Esophagus (tissue), 2 donors: Measurements from ENCODE around the gene DOCK1. TPM values are rescaled to one million over a fixed set of nuclear protein-coding genes. Genes with fewer than 3 reads are reported as not detected.

Experiments
- H3K27ac ChIP-seq, 2 donors: one replicate each; pipeline ENCODE4 v1.5.1; 2013; ENCODE audit warnings: low read depth in 2 of 2, mild to moderate bottlenecking in 2 of 2, inconsistent platforms in 1 of 2, low read length in 1 of 2, moderate library complexity in 1 of 2
- H3K27me3 ChIP-seq, 2 donors: one replicate each; pipeline ENCODE4 v1.6.1; 2013; ENCODE audit warnings: low read length in 2 of 2, control low read depth in 1 of 2, mild to moderate bottlenecking in 1 of 2; ENCODE audit not compliant: insufficient read depth in 2 of 2, control insufficient read depth in 1 of 2
- H3K36me3 ChIP-seq, 2 donors: one replicate each; pipeline ENCODE4 v1.6.1; 2013; ENCODE audit warnings: low read length in 1 of 2; ENCODE audit not compliant: control insufficient read depth in 2 of 2, insufficient read depth in 2 of 2
- H3K4me1 ChIP-seq, 2 donors: one replicate each; pipeline ENCODE4 v1.6.1; 2013; ENCODE audit warnings: low read length in 1 of 2; ENCODE audit not compliant: control insufficient read depth in 2 of 2, insufficient read depth in 2 of 2
- H3K4me3 ChIP-seq, 2 donors: one replicate each; pipeline ENCODE4 v1.5.1; 2013; ENCODE audit warnings: low read length in 2 of 2, mild to moderate bottlenecking in 2 of 2, low read depth in 1 of 2, moderate library complexity in 1 of 2
- H3K9me3 ChIP-seq, 2 donors: one replicate each; pipeline ENCODE4 v1.6.1; 2013; ENCODE audit warnings: mild to moderate bottlenecking in 2 of 2, low read depth in 1 of 2, low read length in 1 of 2, moderate library complexity in 1 of 2; ENCODE audit not compliant: control insufficient read depth in 2 of 2, insufficient read depth in 1 of 2
- WGBS, 2 donors: extraction: QIAGEN DNeasy Blood & Tissue Kit; methylation state at CpG; one replicate each; pipeline ENCODE4 v1.1.7; 2013; 5-methylcytosine and 5-hydroxymethylcytosine counted together
- polyA plus RNA-seq, 2 donors: library from polyadenylated mRNA; stranded (reverse); fragments of 200-250 nt; gene quantifications; one replicate each; pipeline ENCODE4 v1.2.3, GENCODE V29; 2013
- donor health status: healthy with polysubstance abuse.
- donor health status: Bipolar disorder and iron deficiency.

Gene DOCK1
- polyA plus RNA-seq, 2 donors = 11.4 to 17.5 TPM

DNA sequence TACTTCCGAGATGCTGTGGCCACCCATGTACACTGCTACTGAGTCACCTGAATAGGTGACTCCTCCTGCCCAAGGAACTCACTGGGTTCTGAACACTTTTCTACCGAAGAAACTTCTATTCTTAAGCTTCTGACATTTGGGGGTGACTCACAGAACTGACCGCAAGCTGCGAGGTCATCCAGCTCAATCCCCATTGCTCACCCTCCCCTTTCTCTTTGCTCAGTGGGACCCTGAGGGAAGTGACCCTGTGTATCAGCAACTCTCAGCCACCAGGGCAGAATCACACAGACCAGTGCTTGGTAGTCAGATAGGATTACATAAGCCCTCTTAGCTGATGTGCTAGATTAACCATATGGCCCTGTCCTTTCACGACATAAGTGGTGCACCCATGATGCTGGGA lies 244.9 kb downstream of the DOCK1 start:
- whole genome bisulfite sequencing, 2 donors = 91 to 96% methylated on average over 5 of the region's 5 CpGs

DNA sequence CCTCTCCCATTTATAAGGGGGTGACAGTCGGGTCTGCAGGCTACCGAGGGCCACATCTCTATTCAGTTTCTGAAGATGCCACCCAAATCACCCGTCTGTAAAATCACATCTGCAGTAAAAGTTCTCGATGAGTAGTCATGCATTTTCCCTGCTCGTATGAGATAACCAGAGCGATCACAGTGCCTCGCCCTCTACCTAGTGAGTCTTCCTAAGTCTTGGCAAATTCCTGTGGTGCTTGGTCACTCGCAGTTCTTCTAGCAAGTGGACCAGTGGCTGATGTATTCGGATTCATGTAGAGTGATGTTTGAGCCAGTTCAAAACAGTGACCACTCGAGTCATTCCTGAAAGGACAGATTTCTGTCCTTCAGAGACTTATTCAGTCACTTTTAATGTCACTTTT lies 246.3 kb downstream of the DOCK1 start:
- H3K4me3 ChIP-seq = no peak overlapping the region
- WGBS, 2 donors = 92 to 95% methylated on average over 10 of the region's 10 CpGs
- no peak overlapping the region for H3K27ac ChIP-seq
- H3K4me1 ChIP-seq = no peaks in the 10 kb centered on the region
- H3K36me3 ChIP-seq = no peaks in the 10 kb centered on the region
- no peaks in the 10 kb centered on the region for H3K9me3 ChIP-seq
- no peaks in the 10 kb centered on the region for H3K27me3 ChIP-seq

More for the DNA sequence above, 244.9 kb downstream of the DOCK1 start:
- H3K9me3 ChIP-seq = no peaks in the 10 kb centered on the region
- no peak overlapping the region for H3K27ac ChIP-seq
- H3K27me3 ChIP-seq = no peaks in the 10 kb centered on the region
- no peak overlapping the region for H3K4me3 ChIP-seq
- no peaks in the 10 kb centered on the region for H3K4me1 ChIP-seq
- no peaks in the 10 kb centered on the region for H3K36me3 ChIP-seq

DNA sequence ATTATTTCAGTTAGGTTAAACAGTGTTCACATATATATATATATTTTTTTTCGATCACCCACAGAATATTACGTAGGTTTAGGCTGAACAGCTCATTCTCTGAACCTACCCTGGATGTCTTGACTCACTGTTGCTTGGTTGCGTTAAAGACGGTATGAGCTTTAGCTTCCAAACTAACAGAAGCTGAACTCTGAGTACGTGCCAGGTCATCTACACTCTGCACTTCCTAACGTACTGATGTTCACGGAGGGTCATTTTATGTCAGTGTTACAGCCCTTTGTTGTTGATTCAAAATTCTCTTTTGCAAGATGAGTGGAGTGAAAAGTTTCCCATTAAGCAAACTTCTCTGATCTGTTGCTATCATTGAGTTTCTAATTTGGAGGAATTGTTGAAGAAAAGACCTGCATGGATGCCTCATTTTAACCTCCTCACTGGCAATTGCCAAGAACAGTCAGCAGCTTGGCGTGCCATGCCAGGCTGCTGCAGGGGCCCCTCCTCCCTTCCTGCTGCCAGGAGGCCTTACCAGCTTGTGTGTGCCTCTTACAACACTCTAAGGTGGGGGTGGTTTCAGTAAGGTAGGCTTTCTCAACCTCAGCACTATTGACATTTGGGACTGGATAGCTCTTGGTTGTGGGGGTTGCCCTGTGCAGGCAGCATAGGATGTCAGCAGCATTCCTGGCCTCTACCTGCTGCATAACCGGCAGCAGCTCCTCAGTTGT lies 246.9 kb downstream of the DOCK1 start:
- WGBS, 2 donors = 90 to 92% methylated on average over 9 of the region's 9 CpGs
- Histone ChIP-seq H3K36me3 (no peaks in the 10 kb centered on the region), H3K9me3 (no peaks in the 10 kb centered on the region), H3K4me1 (no peaks in the 10 kb centered on the region), H3K27me3 (no peaks in the 10 kb centered on the region), H3K4me3 (no peak overlapping the region), H3K27ac (no peak overlapping the region)

DNA sequence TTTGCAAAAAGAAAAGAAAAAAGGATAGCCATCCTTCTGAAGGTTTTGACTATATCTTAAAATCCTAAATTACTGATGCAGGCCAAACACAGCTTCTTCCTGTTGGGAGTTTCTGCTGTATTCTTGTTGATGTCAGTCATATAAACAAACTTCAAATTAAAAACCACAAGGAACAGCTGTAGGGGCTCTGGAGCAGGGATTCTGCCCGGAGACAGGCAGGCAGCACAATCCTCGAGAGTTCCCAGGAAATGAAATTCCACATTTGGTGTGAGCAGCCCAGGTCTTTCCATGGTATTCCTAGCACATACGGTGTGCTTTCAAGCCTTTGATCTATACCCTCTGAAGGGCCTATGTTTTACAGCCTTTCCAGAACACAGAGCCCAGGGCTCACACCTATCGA lies 248.0 kb downstream of the DOCK1 start:
- Histone ChIP-seq H3K9me3 (no peaks in the 10 kb centered on the region), H3K4me3 (no peak overlapping the region), H3K27ac (no peak overlapping the region), H3K4me1 (no peaks in the 10 kb centered on the region), H3K27me3 (no peaks in the 10 kb centered on the region), H3K36me3 (no peaks in the 10 kb centered on the region)
- 73 to 81% methylated on average over 4 of the region's 4 CpGs for WGBS, 2 donors

DNA sequence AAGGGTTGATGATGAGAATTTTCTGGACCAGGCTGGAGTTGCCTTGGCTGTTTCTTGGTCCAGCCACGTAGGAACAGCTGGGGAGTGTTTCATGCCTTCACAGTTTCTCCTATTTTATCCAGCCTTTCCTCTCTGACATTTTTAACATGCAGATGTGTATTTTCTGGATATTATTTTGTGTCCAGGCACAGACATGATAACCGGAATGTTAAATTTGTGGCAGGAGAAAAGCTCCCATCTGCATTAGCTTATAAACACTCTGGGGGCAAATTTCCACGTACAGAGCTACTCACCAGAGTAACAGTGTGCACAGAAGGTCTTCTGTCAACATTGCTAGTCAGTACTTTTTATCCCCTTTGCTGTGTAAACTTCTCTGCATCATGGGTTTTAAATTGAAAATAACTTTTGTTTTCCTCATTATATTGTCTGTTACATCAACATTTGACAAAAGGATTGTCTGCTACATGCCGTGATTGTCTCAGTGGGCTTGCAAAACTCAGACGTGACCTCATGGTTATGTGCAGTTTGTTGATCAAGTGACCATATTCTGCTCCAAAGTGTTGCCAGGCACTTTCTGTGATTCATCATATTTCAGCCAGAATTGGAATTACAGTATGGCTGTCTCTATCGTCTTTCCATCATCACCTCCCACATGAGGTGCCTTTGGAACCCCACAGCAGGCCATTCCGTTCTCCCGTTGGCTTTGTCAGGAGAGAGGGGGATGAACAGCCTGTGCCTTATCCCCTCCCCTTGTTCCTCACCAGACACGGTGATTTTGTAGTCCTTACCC lies 249.8 kb downstream of the DOCK1 start:
- Histone ChIP-seq H3K4me1 (no peaks in the 10 kb centered on the region), H3K9me3 (no peaks in the 10 kb centered on the region), H3K4me3 (no peak overlapping the region), H3K27ac (no peak overlapping the region), H3K36me3 (no peaks in the 10 kb centered on the region), H3K27me3 (no peaks in the 10 kb centered on the region)
- WGBS, 2 donors = 78 to 83% methylated on average over 9 of the region's 9 CpGs

DNA sequence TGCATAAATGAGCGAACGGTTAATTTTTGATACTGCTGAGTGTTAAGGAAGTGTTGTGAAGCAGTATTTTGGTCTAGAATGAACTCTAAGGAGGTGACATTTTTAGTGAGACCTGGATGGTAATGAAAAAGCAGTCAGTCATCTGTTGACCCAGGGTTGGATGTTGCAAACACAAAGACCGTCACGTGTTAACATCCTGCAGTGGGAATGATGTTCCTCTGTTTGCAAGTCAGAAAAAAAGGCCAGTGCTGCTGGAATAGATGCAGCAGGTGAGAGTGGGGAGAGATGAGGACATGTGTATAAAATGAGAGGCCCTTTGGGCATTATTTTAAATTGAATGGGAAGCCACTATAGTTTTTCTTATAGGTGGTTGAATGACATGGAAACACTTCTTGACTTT lies 251.9 kb downstream of the DOCK1 start:
- H3K4me1 ChIP-seq = no peaks in the 10 kb centered on the region
- no peak overlapping the region for H3K4me3 ChIP-seq
- H3K27me3 ChIP-seq = no peaks in the 10 kb centered on the region
- no peaks in the 10 kb centered on the region for H3K36me3 ChIP-seq
- no peaks in the 10 kb centered on the region for H3K9me3 ChIP-seq
- no peak overlapping the region for H3K27ac ChIP-seq
- 94% methylated on average over 4 of the region's 4 CpGs for WGBS, 2 donors

DNA sequence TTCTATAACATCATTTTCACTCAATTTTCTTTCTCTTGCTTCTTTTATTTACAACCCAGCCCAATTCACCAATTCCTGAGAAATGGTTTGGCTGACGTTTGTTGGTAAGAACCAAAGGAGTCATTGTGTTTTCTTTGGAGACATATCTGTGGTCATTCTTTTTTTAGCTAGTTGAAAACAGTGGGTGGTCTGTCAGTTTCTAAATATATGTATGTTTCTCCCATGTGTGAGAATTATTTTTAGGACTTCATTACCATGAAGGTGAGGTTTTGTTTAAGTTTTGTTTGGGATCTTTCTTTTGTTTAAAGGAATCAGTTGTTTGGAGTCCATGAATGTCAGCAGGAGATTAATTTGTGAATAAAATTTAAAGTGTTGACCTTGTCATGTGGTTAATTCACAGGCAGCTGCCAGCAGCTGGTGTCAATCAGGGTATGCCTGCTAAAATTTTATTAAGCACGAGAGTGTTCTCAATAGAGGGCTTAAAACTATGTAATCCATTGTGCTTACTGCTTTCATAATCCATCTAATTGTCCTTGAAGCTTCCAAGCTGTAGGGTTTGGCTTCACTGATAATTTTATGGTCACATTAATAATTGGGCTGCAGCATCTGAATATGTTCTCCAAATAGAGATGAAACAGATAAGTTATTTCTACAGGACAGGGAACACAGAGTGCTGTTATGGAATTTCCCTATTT lies 252.4 kb downstream of the DOCK1 start:
- no peaks in the 10 kb centered on the region for H3K4me1 ChIP-seq
- WGBS, 2 donors = 36 to 51% methylated on average over 2 of the region's 2 CpGs
- H3K4me3 ChIP-seq = no peak overlapping the region
- no peak overlapping the region for H3K27ac ChIP-seq
- H3K9me3 ChIP-seq = no peaks in the 10 kb centered on the region
- H3K27me3 ChIP-seq = no peaks in the 10 kb centered on the region
- no peaks in the 10 kb centered on the region for H3K36me3 ChIP-seq

DNA sequence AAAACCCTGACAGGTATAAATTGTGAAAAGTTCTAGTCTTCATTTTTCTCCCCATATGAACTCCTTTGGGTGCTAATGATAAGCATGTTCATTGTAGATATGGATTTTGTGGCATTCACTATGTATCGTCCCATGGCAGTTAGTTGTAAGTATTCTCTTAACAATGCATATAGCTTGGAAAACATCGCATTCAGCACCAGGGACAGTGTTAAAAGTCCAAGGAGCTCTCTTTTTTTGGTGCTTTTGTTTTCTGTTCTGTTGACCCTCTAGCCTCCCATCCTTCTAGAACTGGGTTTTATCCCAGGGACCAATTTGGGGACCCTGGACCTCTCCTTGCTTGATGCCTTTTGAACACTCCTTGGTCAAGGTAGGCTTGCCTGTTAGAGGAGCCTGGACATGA lies 253.4 kb downstream of the DOCK1 start:
- H3K27ac ChIP-seq = no peak overlapping the region
- no peaks in the 10 kb centered on the region for H3K9me3 ChIP-seq
- H3K4me1 ChIP-seq = no peaks in the 10 kb centered on the region
- no peaks in the 10 kb centered on the region for H3K27me3 ChIP-seq
- H3K36me3 ChIP-seq = no peaks in the 10 kb centered on the region
- H3K4me3 ChIP-seq = no peak overlapping the region
- 98% methylated on average over 2 of the region's 2 CpGs for WGBS, 2 donors

DNA sequence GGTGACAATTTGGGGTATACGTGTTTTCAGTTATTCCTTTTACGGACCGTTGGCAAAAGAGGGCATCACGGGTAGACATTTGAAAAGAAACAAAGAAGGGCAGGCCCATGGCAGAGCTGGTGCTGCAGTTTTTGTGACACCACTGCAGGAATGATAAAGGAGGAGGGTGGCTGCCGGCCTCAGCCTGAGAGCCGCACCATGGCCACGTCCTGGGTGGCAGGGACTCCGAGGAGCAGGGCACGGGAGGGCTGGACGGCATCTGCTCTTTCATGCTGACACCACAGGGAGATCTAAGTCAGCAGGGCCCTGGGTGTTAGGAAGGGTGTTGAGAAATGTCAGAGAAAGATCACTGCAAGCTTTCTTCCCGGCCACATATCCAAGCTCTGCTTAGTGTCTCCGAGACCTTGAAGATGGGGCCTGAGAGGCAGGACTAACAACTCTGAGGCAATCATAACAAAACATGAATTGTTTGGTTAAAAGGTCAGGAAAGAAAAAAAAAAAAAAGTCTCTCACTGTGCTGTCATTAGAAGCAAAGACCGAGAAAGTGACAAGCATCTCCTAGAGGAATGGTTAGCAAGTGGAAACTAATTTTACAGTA lies 254.5 kb downstream of the DOCK1 start:
- Histone ChIP-seq H3K27me3 (no peaks in the 10 kb centered on the region), H3K4me1 (no peaks in the 10 kb centered on the region), H3K4me3 (no peak overlapping the region), H3K9me3 (no peaks in the 10 kb centered on the region), H3K36me3 (no peaks in the 10 kb centered on the region), H3K27ac (no peak overlapping the region)
- WGBS, 2 donors = 93 to 95% methylated on average over 13 of the region's 13 CpGs
